K562 (cell line): ENCODE measurements around the gene PGBD1. TPM values are rescaled to one million over a fixed set of nuclear protein-coding genes. Genes with fewer than 3 reads are reported as not detected.

Experiments
- CBX3 ChIP-seq, 2 experiments: IDR thresholded peaks; 1 replicate in 1 of 2; 2 replicates in 1 of 2; pipeline ENCODE4 v1.6.1; 2012; ENCODE audit warnings: inconsistent platforms in 2 of 2, low read length in 2 of 2, borderline replicate concordance in 1 of 2, control low read depth in 1 of 2
- DNMT1 ChIP-seq: fragments of 450-650 bp; IDR thresholded peaks from 2 replicates; pipeline ENCODE4 v1.6.1; 2016; ENCODE audit warnings: antibody characterized with exemption, mild to moderate bottlenecking
- HLTF ChIP-seq: fragments of 450-650 bp; IDR thresholded peaks from 2 replicates; pipeline ENCODE4 v1.6.1; 2016
- MIER1 ChIP-seq: fragments of 450-650 bp; IDR thresholded peaks from 2 replicates; pipeline ENCODE4 v1.6.1; 2016; ENCODE audit warnings: antibody characterized with exemption, mild to moderate bottlenecking, low read depth
- MTA3 ChIP-seq: fragments of 450-650 bp; formaldehyde crosslinking; IDR thresholded peaks from 2 replicates; pipeline ENCODE4 v1.6.1; 2017; ENCODE audit warnings: mild to moderate bottlenecking, borderline replicate concordance
- MYBL2 ChIP-seq, 2 experiments: fragments of 450-650 bp in 1 of 2; sonication (generic) in 1 of 2; formaldehyde crosslinking in 1 of 2; IDR thresholded peaks; 2 replicates each; pipeline versions ENCODE4 v1.6.1 to v1.8.1; 2017 to 2022; ENCODE audit warnings: borderline replicate concordance in 1 of 2, inconsistent platforms in 1 of 2, low read depth in 1 of 2, mild to moderate bottlenecking in 1 of 2, missing genetic modification reagents in 1 of 2, moderate library complexity in 1 of 2
- POLR2AphosphoS2 ChIP-seq: IDR thresholded peaks from 2 replicates; pipeline ENCODE4 v1.6.1; 2012; ENCODE audit warnings: low read length, improper control_type of control experiment
- RB1 ChIP-seq: fragments of 450-650 bp; IDR thresholded peaks from 2 replicates; pipeline ENCODE4 v1.6.1; 2017; ENCODE audit warnings: low read depth, mild to moderate bottlenecking
- TBL1XR1 ChIP-seq, 2 experiments: IDR thresholded peaks; 2 replicates each; pipeline ENCODE4 v1.6.1; 2012; ENCODE audit warnings: improper control_type of control experiment in 2 of 2, low read length in 2 of 2, mild to moderate bottlenecking in 1 of 2
- TEAD1 ChIP-seq, 2 experiments: fragments of 450-650 bp in 1 of 2; sonication (generic) in 1 of 2; formaldehyde crosslinking; IDR thresholded peaks; 2 replicates each; pipeline versions ENCODE4 v1.4.0 to v1.8.0; 2020 to 2022; ENCODE audit warnings: mild to moderate bottlenecking in 2 of 2, missing genetic modification reagents in 1 of 2
- ZNF197 ChIP-seq: fragments of 200-800 bp; sonication (Bioruptor generic); IDR thresholded peaks from 2 replicates; pipeline ENCODE4 v1.6.1; 2016; ENCODE audit warnings: low read depth, missing genetic modification characterization, missing compliant biosample characterization
- ZNF384 ChIP-seq: IDR thresholded peaks from 2 replicates; pipeline ENCODE4 v1.6.1; 2012; ENCODE audit warnings: low read depth, low read length, improper control_type of control experiment
- ZSCAN32 ChIP-seq: fragments of 450-650 bp; formaldehyde crosslinking; IDR thresholded peaks from 2 replicates; pipeline ENCODE4 v1.4.0; 2020; ENCODE audit warnings: mild to moderate bottlenecking, moderate library complexity
- polyA plus RNA-seq, 8 experiments: library from polyadenylated mRNA; depleted of rRNA in 4 of 8; stranded (reverse) in 5 of 8; unstranded in 3 of 8; fragments of >200 nt; fragmentation: Nextera tagmentation in 2 of 8; fragmentation: Illumina TruSeq in 1 of 8; extraction: Ambion mirVana in 2 of 8; extraction: Trizol in 1 of 8; gene quantifications; 2 replicates each; pipeline versions ENCODE4 v1.2.1 to v1.2.3, GENCODE V29; 2011 to 2014; ENCODE audit warnings: inconsistent platforms in 1 of 8, missing spikeins in 1 of 8
- total RNA-seq, 7 experiments: library from RNA; depleted of rRNA in 6 of 7; stranded (reverse); fragments of >200 nt in 6 of 7; fragmentation: Illumina TruSeq in 2 of 7; extraction: Trizol in 2 of 7; gene quantifications; 2 replicates each; pipeline versions ENCODE4 v1.2.1 to v1.2.3, GENCODE V29; 2011 to 2021; ENCODE audit warnings: low replicate concordance in 1 of 7
- TF ChIP-seq, protein P1 (sequence below): fragments of 450-650 bp; IDR thresholded peaks from 2 replicates; pipeline ENCODE4 v1.7.0; 2016; ENCODE audit warnings: borderline replicate concordance
- TF ChIP-seq, protein P2 (sequence below): sonication (generic); formaldehyde crosslinking; IDR thresholded peaks from 2 replicates; pipeline ENCODE4 v1.8.0; 2022; ENCODE audit warnings: mild to moderate bottlenecking, missing genetic modification reagents
- TF ChIP-seq, protein P3 (sequence below): fragments of 450-650 bp; formaldehyde crosslinking; conservative IDR thresholded peaks from 2 replicates; pipeline ENCODE4 v1.4.0; 2022; ENCODE audit warnings: mild to moderate bottlenecking, missing genetic modification characterization

Gene PGBD1
- total and polyA plus RNA-seq, 9 of the 15 experiments (the other 6 are each of a cell fraction or from before 2014, with no cell fraction given): 3.3 to 9.0 (median 7.3) TPM

DNA sequence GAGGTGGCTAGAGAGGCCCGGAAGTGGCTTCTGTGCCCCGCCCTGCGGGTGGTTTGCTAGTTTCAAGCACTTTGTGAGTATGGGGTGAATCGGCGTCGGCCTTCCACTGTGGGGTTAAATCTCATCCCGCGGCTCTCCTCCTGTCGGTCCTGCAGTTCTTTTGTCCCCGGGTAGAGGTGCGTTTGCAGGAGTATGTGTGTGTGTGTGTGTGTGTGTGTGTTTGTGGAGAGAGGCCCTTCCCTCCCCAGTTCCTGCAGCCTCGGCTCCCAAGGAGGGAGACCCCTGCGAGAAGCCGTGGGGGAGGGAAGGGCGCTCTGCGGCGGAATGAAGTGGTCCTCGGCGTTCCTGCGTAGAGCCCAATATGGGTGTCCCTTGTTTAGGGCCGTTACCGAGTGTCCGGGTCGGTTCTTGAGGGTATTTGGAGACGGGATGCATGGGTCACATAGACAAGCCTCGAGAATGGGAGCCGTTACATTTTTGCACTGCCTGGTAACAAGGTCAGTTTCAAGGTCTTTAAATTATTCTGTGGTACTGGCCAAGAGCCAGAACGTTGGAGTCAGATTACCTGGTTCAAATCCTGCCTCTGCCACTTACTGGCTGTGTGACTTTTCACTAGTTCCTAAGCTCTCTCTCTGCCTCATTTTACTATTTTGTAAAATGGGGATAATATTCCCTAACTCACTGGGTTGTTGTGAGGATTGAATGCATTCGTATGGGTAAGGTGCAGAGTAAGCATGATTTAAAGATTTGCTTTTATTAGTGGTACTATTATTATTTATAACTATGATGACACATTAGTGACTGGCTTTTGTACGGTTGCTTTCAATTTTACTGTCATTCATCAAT is 68.7 kb downstream of the PGBD1 start, which contains the start of gene ZKSCAN3 (continued):
- TF ChIP-seq HLTF (peak; percentile 99), CBX3 (IDR thresholded peaks at IDR 0.05; ENCODE audit: borderline replicate concordance in 1 of 2, low read length in 2 of 2) (no peak), ZNF197 (peak; percentile 31; the same call in 1 of the 2 replicates), MIER1 (peak; percentile 84), DNMT1 (peak; percentile 97; the same call in 1 of the 2 replicates), MYBL2 (IDR thresholded peaks at IDR 0.05; ENCODE audit: low read depth) (peak; percentile 66; the same call in 1 of the 2 replicates), MYBL2 (CRISPR knock-in tag; IDR thresholded peaks at IDR 0.05; ENCODE audit: borderline replicate concordance) (no peak), ZSCAN32 (CRISPR knock-in tag) (no peak; the same call in 1 of the 2 replicates), ZNF384 (no peak), MTA3 (peak; percentile 91), RB1 (peak; percentile 22), TEAD1 (CRISPR knock-in tag; IDR thresholded peaks at IDR 0.05) (peak in 1 of 2 experiments; percentile 96; a peak in 2 of 4 replicates), POLR2AphosphoS2 (peak; percentile 77; the same call in 1 of the 2 replicates), TBL1XR1 (IDR thresholded peaks at IDR 0.05; ENCODE audit: low read length in 2 of 2) (peak in 1 of 2 experiments; percentile 23; a peak in 2 of 4 replicates)
- TF ChIP-seq, protein P1, sequence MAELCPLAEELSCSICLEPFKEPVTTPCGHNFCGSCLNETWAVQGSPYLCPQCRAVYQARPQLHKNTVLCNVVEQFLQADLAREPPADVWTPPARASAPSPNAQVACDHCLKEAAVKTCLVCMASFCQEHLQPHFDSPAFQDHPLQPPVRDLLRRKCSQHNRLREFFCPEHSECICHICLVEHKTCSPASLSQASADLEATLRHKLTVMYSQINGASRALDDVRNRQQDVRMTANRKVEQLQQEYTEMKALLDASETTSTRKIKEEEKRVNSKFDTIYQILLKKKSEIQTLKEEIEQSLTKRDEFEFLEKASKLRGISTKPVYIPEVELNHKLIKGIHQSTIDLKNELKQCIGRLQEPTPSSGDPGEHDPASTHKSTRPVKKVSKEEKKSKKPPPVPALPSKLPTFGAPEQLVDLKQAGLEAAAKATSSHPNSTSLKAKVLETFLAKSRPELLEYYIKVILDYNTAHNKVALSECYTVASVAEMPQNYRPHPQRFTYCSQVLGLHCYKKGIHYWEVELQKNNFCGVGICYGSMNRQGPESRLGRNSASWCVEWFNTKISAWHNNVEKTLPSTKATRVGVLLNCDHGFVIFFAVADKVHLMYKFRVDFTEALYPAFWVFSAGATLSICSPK: 0 out of 2 replicates have a peak, but pooled peaks have one; percentile 64
- TF ChIP-seq, protein P2, sequence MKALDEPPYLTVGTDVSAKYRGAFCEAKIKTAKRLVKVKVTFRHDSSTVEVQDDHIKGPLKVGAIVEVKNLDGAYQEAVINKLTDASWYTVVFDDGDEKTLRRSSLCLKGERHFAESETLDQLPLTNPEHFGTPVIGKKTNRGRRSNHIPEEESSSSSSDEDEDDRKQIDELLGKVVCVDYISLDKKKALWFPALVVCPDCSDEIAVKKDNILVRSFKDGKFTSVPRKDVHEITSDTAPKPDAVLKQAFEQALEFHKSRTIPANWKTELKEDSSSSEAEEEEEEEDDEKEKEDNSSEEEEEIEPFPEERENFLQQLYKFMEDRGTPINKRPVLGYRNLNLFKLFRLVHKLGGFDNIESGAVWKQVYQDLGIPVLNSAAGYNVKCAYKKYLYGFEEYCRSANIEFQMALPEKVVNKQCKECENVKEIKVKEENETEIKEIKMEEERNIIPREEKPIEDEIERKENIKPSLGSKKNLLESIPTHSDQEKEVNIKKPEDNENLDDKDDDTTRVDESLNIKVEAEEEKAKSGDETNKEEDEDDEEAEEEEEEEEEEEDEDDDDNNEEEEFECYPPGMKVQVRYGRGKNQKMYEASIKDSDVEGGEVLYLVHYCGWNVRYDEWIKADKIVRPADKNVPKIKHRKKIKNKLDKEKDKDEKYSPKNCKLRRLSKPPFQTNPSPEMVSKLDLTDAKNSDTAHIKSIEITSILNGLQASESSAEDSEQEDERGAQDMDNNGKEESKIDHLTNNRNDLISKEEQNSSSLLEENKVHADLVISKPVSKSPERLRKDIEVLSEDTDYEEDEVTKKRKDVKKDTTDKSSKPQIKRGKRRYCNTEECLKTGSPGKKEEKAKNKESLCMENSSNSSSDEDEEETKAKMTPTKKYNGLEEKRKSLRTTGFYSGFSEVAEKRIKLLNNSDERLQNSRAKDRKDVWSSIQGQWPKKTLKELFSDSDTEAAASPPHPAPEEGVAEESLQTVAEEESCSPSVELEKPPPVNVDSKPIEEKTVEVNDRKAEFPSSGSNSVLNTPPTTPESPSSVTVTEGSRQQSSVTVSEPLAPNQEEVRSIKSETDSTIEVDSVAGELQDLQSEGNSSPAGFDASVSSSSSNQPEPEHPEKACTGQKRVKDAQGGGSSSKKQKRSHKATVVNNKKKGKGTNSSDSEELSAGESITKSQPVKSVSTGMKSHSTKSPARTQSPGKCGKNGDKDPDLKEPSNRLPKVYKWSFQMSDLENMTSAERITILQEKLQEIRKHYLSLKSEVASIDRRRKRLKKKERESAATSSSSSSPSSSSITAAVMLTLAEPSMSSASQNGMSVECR (CRISPR knock-in tag): peak; percentile 96
- TF ChIP-seq, protein P3, sequence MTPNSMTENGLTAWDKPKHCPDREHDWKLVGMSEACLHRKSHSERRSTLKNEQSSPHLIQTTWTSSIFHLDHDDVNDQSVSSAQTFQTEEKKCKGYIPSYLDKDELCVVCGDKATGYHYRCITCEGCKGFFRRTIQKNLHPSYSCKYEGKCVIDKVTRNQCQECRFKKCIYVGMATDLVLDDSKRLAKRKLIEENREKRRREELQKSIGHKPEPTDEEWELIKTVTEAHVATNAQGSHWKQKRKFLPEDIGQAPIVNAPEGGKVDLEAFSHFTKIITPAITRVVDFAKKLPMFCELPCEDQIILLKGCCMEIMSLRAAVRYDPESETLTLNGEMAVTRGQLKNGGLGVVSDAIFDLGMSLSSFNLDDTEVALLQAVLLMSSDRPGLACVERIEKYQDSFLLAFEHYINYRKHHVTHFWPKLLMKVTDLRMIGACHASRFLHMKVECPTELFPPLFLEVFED (CRISPR knock-in tag): peak; percentile 94
